ENCODE measurements around the gene CPD.

DNA sequence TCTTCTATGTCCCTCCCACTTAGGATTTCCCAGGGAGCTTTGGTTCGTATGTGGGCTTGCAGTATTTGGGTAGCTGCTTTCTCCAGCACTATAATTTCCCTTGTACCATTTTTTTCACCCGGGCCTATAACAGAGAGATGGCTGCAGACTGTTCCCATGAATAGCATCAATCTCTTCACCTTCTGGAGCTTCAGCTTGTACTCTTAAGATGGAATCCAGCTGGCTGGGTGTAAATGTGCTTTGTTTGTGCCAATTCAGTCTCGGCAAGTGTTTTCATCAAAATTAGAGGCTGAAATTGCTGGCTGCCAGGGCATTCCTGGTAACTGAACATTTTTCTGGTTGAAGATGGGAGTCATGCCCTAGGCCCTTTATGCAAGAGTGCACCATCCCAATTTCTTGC is 12.2 kb upstream of the CPD start:
- TF ChIP-seq YY1 (IDR thresholded peaks at IDR 0.05; ENCODE audit: low read depth): no peak
- no peak for TF ChIP-seq CTCF (IDR thresholded peaks at IDR 0.05)
- no peak for TF ChIP-seq POLR2AphosphoS5 (IDR thresholded peaks at IDR 0.05; ENCODE audit: low read depth, low read length)
- TF ChIP-seq, protein P1, sequence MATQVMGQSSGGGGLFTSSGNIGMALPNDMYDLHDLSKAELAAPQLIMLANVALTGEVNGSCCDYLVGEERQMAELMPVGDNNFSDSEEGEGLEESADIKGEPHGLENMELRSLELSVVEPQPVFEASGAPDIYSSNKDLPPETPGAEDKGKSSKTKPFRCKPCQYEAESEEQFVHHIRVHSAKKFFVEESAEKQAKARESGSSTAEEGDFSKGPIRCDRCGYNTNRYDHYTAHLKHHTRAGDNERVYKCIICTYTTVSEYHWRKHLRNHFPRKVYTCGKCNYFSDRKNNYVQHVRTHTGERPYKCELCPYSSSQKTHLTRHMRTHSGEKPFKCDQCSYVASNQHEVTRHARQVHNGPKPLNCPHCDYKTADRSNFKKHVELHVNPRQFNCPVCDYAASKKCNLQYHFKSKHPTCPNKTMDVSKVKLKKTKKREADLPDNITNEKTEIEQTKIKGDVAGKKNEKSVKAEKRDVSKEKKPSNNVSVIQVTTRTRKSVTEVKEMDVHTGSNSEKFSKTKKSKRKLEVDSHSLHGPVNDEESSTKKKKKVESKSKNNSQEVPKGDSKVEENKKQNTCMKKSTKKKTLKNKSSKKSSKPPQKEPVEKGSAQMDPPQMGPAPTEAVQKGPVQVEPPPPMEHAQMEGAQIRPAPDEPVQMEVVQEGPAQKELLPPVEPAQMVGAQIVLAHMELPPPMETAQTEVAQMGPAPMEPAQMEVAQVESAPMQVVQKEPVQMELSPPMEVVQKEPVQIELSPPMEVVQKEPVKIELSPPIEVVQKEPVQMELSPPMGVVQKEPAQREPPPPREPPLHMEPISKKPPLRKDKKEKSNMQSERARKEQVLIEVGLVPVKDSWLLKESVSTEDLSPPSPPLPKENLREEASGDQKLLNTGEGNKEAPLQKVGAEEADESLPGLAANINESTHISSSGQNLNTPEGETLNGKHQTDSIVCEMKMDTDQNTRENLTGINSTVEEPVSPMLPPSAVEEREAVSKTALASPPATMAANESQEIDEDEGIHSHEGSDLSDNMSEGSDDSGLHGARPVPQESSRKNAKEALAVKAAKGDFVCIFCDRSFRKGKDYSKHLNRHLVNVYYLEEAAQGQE (IDR thresholded peaks at IDR 0.05; ENCODE audit: low read depth, low read length): no peak
- no peak for TF ChIP-seq MXI1 (IDR thresholded peaks at IDR 0.05; ENCODE audit: low read depth, low read length)
- TF ChIP-seq RCOR1 (IDR thresholded peaks at IDR 0.05; ENCODE audit: low read length): no peak
- no peak for TF ChIP-seq FOXM1 (IDR thresholded peaks at IDR 0.05; ENCODE audit: low read depth)
- TF ChIP-seq, protein P2, sequence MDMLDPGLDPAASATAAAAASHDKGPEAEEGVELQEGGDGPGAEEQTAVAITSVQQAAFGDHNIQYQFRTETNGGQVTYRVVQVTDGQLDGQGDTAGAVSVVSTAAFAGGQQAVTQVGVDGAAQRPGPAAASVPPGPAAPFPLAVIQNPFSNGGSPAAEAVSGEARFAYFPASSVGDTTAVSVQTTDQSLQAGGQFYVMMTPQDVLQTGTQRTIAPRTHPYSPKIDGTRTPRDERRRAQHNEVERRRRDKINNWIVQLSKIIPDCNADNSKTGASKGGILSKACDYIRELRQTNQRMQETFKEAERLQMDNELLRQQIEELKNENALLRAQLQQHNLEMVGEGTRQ (IDR thresholded peaks at IDR 0.05; ENCODE audit: borderline replicate concordance, low read depth, low read length): no peak
- TF ChIP-seq RAD21 (IDR thresholded peaks at IDR 0.05; ENCODE audit: low read length): no peak
- TF ChIP-seq FOXJ3 (CRISPR knock-in tag; IDR thresholded peaks at IDR 0.05): no peak
- TF ChIP-seq EP300 (IDR thresholded peaks at IDR 0.05; ENCODE audit: borderline replicate concordance in 1 of 2, low read depth in 1 of 2, low read length in 1 of 2): no peak
